HepG2 (cell line): ENCODE results near the gene GDPD5. TPM values are rescaled to one million over a fixed set of nuclear protein-coding genes. Genes with fewer than 3 reads are reported as not detected.

Source experiments
- CBX5 ChIP-seq: sonication (generic); formaldehyde crosslinking; IDR thresholded peaks from 2 replicates; pipeline ENCODE4 v1.4.0; 2020; ENCODE audit warnings: missing genetic modification reagents, borderline replicate concordance
- CC2D1A ChIP-seq: sonication (generic); formaldehyde crosslinking; IDR thresholded peaks from 2 replicates; pipeline ENCODE4 v1.8.1; 2023; ENCODE audit warnings: mild to moderate bottlenecking, missing genetic modification reagents
- KDM5B ChIP-seq: sonication (generic); formaldehyde crosslinking; IDR thresholded peaks from 2 replicates; pipeline ENCODE4 v1.4.0; 2020; ENCODE audit warnings: missing genetic modification reagents, mild to moderate bottlenecking, borderline replicate concordance
- MBD4 ChIP-seq: IDR thresholded peaks from 2 replicates; pipeline ENCODE4 v1.6.1; 2012; ENCODE audit warnings: low read length, inconsistent platforms, borderline replicate concordance
- NPAS2 ChIP-seq: sonication (generic); formaldehyde crosslinking; IDR thresholded peaks from 2 replicates; pipeline ENCODE4 v1.8.0; 2022; ENCODE audit warnings: mild to moderate bottlenecking, missing genetic modification reagents, borderline replicate concordance
- NR2C2 ChIP-seq: sonication (generic); formaldehyde crosslinking; IDR thresholded peaks from 2 replicates; pipeline ENCODE4 v1.4.0; 2020; ENCODE audit warnings: missing genetic modification reagents, mild to moderate bottlenecking, moderate library complexity, borderline replicate concordance
- NR2F6 ChIP-seq, 2 experiments: IDR thresholded peaks; 2 replicates each; pipeline ENCODE4 v1.6.1; 2016; ENCODE audit warnings: antibody characterized with exemption in 1 of 2, mild to moderate bottlenecking in 1 of 2
- PPARG ChIP-seq: conservative IDR thresholded peaks from 2 replicates; pipeline ENCODE4 v1.6.1; 2016; ENCODE audit warnings: missing biosample characterization, missing genetic modification reagents
- REL ChIP-seq: sonication (generic); formaldehyde crosslinking; conservative IDR thresholded peaks from 2 replicates; pipeline ENCODE4 v1.8.0; 2022; ENCODE audit warnings: mild to moderate bottlenecking, missing genetic modification reagents, moderate library complexity
- SMC3 ChIP-seq: IDR thresholded peaks from 2 replicates; pipeline ENCODE4 v1.6.1; 2011; ENCODE audit warnings: low read length, improper control_type of control experiment
- SOX6 ChIP-seq, 2 experiments: fragments of 450-650 bp in 1 of 2; sonication (generic) in 1 of 2; formaldehyde crosslinking in 1 of 2; IDR thresholded peaks; 2 replicates each; pipeline versions ENCODE4 v1.4.0 to v1.6.1; 2017 to 2020; ENCODE audit warnings: antibody characterized with exemption in 1 of 2, mild to moderate bottlenecking in 1 of 2, missing genetic modification reagents in 1 of 2
- ZC3H13 ChIP-seq: sonication (generic); formaldehyde crosslinking; IDR thresholded peaks from 2 replicates; pipeline ENCODE4 v1.8.1; 2023; ENCODE audit warnings: mild to moderate bottlenecking, missing genetic modification reagents, moderate library complexity
- ZNF251 ChIP-seq: sonication (generic); formaldehyde crosslinking; IDR thresholded peaks from 2 replicates; pipeline ENCODE4 v1.9.0; 2021; ENCODE audit warnings: mild to moderate bottlenecking, missing genetic modification reagents
- ZNF660 ChIP-seq: sonication (generic); formaldehyde crosslinking; IDR thresholded peaks from 2 replicates; pipeline ENCODE4 v1.5.1; 2020; ENCODE audit warnings: mild to moderate bottlenecking, low read depth, missing genetic modification reagents, borderline replicate concordance
- polyA plus RNA-seq, 8 experiments: library from polyadenylated mRNA; depleted of rRNA in 3 of 8; stranded (reverse) in 7 of 8; unstranded in 1 of 8; fragments of >200 nt; fragmentation: Illumina TruSeq in 4 of 8; extraction: Trizol in 4 of 8; gene quantifications; 2 replicates each; pipeline versions ENCODE4 v1.2.1 to v1.2.3, GENCODE V29; 2011 to 2016; ENCODE audit warnings: low read depth in 4 of 8, missing spikeins in 1 of 8, mixed read lengths in 1 of 8; ENCODE audit not compliant: insufficient read depth in 1 of 8
- total RNA-seq, 5 experiments: library from RNA; depleted of rRNA; stranded (reverse); fragments of >200 nt; fragmentation: Illumina TruSeq; extraction: Trizol; gene quantifications; 2 replicates each; pipeline ENCODE4 v1.2.3, GENCODE V29; 2016; ENCODE audit warnings: low read depth in 1 of 5
- TF ChIP-seq, protein P1 (sequence below): sonication (generic); formaldehyde crosslinking; IDR thresholded peaks from 2 replicates; pipeline ENCODE4 v1.4.0; 2020; ENCODE audit warnings: missing genetic modification reagents, borderline replicate concordance
- TF ChIP-seq, protein P2 (sequence below): sonication (generic); formaldehyde crosslinking; IDR thresholded peaks from 2 replicates; pipeline ENCODE4 v1.4.0; 2020; ENCODE audit warnings: missing genetic modification reagents
- TF ChIP-seq, protein P3 (sequence below): sonication (generic); formaldehyde crosslinking; IDR thresholded peaks from 2 replicates; pipeline ENCODE4 v1.8.1; 2023; ENCODE audit warnings: mild to moderate bottlenecking, inconsistent platforms, moderate library complexity, missing genetic modification reagents, borderline replicate concordance
- TF ChIP-seq, protein P4 (sequence below): sonication (generic); formaldehyde crosslinking; IDR thresholded peaks from 2 replicates; pipeline ENCODE4 v1.4.0; 2020; ENCODE audit warnings: missing genetic modification reagents, borderline replicate concordance
- TF ChIP-seq, protein P5 (sequence below): IDR thresholded peaks from 2 replicates; pipeline ENCODE4 v1.6.1; 2012; ENCODE audit warnings: inconsistent platforms

The GDPD5 gene
- total and polyA plus RNA-seq, 2 of the 13 experiments (the other 11 are each of a cell fraction or from before 2014, with no cell fraction given): 55.0 to 67.5 TPM

DNA sequence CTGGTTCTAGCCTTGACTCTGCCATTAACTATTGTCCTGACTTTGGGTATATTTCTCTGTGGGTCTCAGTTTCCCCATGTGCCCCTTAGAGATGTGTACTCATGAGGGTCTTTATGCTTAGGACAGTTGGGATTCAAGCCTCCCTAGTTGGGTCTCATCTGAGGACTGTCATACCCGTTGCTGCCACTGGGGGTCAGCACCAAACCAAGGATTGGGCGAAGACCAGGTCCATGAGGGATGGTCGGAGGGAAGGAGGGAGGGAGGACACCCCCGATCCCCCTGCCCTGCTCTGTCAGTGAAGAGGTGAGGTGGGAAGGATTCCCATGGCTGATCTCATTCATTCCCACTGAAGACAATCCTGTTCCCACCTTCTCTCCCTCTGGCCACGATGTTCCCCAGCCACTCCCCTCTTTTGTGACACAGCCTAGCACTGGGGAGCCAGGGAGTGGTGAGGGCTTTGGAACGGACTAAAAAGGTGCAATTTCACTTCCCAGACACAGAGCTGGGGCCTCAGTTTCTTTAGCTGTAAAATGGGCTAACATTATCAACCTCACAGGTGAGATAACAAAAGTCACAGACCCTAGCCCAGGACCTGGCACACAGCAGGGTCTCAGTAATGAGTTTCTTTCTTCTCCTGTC lies 80.3 kb downstream of the GDPD5 start (continued):
- TF ChIP-seq, protein P1, sequence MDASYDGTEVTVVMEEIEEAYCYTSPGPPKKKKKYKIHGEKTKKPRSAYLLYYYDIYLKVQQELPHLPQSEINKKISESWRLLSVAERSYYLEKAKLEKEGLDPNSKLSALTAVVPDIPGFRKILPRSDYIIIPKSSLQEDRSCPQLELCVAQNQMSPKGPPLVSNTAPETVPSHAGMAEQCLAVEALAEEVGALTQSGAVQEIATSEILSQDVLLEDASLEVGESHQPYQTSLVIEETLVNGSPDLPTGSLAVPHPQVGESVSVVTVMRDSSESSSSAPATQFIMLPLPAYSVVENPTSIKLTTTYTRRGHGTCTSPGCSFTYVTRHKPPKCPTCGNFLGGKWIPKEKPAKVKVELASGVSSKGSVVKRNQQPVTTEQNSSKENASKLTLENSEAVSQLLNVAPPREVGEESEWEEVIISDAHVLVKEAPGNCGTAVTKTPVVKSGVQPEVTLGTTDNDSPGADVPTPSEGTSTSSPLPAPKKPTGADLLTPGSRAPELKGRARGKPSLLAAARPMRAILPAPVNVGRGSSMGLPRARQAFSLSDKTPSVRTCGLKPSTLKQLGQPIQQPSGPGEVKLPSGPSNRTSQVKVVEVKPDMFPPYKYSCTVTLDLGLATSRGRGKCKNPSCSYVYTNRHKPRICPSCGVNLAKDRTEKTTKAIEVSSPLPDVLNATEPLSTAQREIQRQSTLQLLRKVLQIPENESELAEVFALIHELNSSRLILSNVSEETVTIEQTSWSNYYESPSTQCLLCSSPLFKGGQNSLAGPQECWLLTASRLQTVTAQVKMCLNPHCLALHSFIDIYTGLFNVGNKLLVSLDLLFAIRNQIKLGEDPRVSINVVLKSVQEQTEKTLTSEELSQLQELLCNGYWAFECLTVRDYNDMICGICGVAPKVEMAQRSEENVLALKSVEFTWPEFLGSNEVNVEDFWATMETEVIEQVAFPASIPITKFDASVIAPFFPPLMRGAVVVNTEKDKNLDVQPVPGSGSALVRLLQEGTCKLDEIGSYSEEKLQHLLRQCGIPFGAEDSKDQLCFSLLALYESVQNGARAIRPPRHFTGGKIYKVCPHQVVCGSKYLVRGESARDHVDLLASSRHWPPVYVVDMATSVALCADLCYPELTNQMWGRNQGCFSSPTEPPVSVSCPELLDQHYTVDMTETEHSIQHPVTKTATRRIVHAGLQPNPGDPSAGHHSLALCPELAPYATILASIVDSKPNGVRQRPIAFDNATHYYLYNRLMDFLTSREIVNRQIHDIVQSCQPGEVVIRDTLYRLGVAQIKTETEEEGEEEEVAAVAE (CRISPR knock-in tag): peak; percentile 42; the same call in 1 of the 2 replicates
- TF ChIP-seq NR2F6 (IDR thresholded peaks at IDR 0.05) (no peak), NR2F6 (CRISPR knock-in tag; IDR thresholded peaks at IDR 0.05) (peak; percentile 15; the same call in 1 of the 2 replicates), KDM5B (CRISPR knock-in tag) (0 out of 2 replicates have a peak, but pooled peaks have one; percentile 45), CC2D1A (no peak), ZNF660 (no peak), CBX5 (CRISPR knock-in tag) (0 out of 2 replicates have a peak, but pooled peaks have one; percentile 0), PPARG (CRISPR knock-in tag) (0 out of 2 replicates have a peak, but pooled peaks have one; percentile 7), ZNF251 (no peak), MBD4 (no peak), REL (CRISPR knock-in tag) (no peak), NR2C2 (no peak), SOX6 (IDR thresholded peaks at IDR 0.05) (no peak), SOX6 (CRISPR knock-in tag; IDR thresholded peaks at IDR 0.05) (0 out of 2 replicates have a peak, but pooled peaks have one; percentile 19), ZC3H13 (no peak), SMC3 (peak; percentile 92), NPAS2 (CRISPR knock-in tag) (no peak)
- TF ChIP-seq, protein P2, sequence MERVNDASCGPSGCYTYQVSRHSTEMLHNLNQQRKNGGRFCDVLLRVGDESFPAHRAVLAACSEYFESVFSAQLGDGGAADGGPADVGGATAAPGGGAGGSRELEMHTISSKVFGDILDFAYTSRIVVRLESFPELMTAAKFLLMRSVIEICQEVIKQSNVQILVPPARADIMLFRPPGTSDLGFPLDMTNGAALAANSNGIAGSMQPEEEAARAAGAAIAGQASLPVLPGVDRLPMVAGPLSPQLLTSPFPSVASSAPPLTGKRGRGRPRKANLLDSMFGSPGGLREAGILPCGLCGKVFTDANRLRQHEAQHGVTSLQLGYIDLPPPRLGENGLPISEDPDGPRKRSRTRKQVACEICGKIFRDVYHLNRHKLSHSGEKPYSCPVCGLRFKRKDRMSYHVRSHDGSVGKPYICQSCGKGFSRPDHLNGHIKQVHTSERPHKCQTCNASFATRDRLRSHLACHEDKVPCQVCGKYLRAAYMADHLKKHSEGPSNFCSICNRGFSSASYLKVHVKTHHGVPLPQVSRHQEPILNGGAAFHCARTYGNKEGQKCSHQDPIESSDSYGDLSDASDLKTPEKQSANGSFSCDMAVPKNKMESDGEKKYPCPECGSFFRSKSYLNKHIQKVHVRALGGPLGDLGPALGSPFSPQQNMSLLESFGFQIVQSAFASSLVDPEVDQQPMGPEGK (CRISPR knock-in tag): peak; percentile 50; the same call in 1 of the 2 replicates
- TF ChIP-seq, protein P3, sequence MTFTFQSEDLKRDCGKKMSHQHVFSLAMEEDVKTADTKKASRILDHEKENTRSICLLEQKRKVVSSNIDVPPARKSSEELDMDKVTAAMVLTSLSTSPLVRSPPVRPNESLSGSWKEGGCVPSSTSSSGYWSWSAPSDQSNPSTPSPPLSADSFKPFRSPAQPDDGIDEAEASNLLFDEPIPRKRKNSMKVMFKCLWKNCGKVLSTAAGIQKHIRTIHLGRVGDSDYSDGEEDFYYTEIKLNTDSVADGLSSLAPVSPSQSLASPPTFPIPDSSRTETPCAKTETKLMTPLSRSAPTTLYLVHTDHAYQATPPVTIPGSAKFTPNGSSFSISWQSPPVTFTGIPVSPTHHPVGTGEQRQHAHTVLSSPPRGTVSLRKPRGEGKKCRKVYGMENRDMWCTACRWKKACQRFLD (CRISPR knock-in tag): no peak
- TF ChIP-seq, protein P4, sequence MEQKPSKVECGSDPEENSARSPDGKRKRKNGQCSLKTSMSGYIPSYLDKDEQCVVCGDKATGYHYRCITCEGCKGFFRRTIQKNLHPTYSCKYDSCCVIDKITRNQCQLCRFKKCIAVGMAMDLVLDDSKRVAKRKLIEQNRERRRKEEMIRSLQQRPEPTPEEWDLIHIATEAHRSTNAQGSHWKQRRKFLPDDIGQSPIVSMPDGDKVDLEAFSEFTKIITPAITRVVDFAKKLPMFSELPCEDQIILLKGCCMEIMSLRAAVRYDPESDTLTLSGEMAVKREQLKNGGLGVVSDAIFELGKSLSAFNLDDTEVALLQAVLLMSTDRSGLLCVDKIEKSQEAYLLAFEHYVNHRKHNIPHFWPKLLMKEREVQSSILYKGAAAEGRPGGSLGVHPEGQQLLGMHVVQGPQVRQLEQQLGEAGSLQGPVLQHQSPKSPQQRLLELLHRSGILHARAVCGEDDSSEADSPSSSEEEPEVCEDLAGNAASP (CRISPR knock-in tag): no peak
- TF ChIP-seq, protein P5, sequence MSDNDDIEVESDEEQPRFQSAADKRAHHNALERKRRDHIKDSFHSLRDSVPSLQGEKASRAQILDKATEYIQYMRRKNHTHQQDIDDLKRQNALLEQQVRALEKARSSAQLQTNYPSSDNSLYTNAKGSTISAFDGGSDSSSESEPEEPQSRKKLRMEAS: peak; percentile 32; the same call in 1 of the 2 replicates
